DOHH2 (cell line): ENCODE measurements around the gene GYS1.

Experiments used
- H3F3A ChIP-seq: fragments of 200-600 bp; sonication (generic), shearing (Covaris generic); 2 replicates; pipeline ENCODE4 v1.6.0; 2016; ENCODE audit warnings: antibody characterized with exemption, mild to moderate bottlenecking; ENCODE audit not compliant: control insufficient read depth, insufficient read depth
- H3K27ac ChIP-seq: fragments of 200-600 bp; sonication (generic); 2 replicates; pipeline ENCODE4 v1.5.1; 2014; ENCODE audit warnings: low read depth, mild to moderate bottlenecking, low read length, moderate library complexity
- H3K27me3 ChIP-seq: fragments of 200-600 bp; sonication (generic); 2 replicates; pipeline ENCODE4 v1.6.1; 2014; ENCODE audit warnings: mild to moderate bottlenecking, low read length, mixed read lengths; ENCODE audit not compliant: control insufficient read depth
- H3K36me3 ChIP-seq: fragments of 200-600 bp; sonication (generic); 2 replicates; pipeline ENCODE4 v1.6.1; 2014; ENCODE audit warnings: mild to moderate bottlenecking, low read length, moderate library complexity, mixed read lengths; ENCODE audit not compliant: control insufficient read depth
- H3K4me1 ChIP-seq: fragments of 200-600 bp; sonication (generic); 2 replicates; pipeline ENCODE4 v1.6.1; 2014; ENCODE audit warnings: mild to moderate bottlenecking, low read length, mixed read lengths; ENCODE audit not compliant: control insufficient read depth
- H3K4me2 ChIP-seq: fragments of 200-600 bp; sonication (generic); 2 replicates; pipeline ENCODE4 v1.6.0; 2014; ENCODE audit warnings: mild to moderate bottlenecking, low read length, moderate library complexity
- H3K4me3 ChIP-seq: fragments of 200-600 bp; sonication (generic); 2 replicates; pipeline ENCODE4 v1.5.1; 2014; ENCODE audit warnings: mild to moderate bottlenecking, low read length, mixed read lengths
- H3K79me2 ChIP-seq: fragments of 200-600 bp; sonication (generic); 2 replicates; pipeline ENCODE4 v1.6.1; 2014; ENCODE audit warnings: mild to moderate bottlenecking, low read length, mixed read lengths; ENCODE audit not compliant: control insufficient read depth
- H3K9me2 ChIP-seq: fragments of 200-600 bp; sonication (generic); replicated peaks from 2 replicates; pipeline ENCODE4 v1.6.1; 2014; ENCODE audit warnings: mild to moderate bottlenecking, low read length, mixed read lengths; ENCODE audit not compliant: control insufficient read depth
- H3K9me3 ChIP-seq: fragments of 200-600 bp; sonication (generic); 2 replicates; pipeline ENCODE4 v1.6.1; 2014; ENCODE audit warnings: antibody characterized with exemption, low read length, mixed read lengths; ENCODE audit not compliant: control insufficient read depth, insufficient read depth
- H4K20me1 ChIP-seq: fragments of 200-600 bp; sonication (generic); 2 replicates; pipeline ENCODE4 v1.6.0; 2014; ENCODE audit warnings: low read depth, mild to moderate bottlenecking, antibody characterized with exemption, low read length, moderate library complexity; ENCODE audit not compliant: control insufficient read depth, insufficient read depth
- CTCF ChIP-seq: fragments of 200-600 bp; sonication (generic); IDR thresholded peaks from one replicate; pipeline ENCODE4 v1.5.1; 2014; ENCODE audit warnings: antibody characterized with exemption, mild to moderate bottlenecking, low read depth, low read length; ENCODE audit not compliant: poor library complexity, severe bottlenecking
- EZH2phosphoT487 ChIP-seq: fragments of 200-600 bp; sonication (generic); IDR thresholded peaks from 2 replicates; pipeline ENCODE4 v1.6.1; 2017; ENCODE audit warnings: borderline replicate concordance, mild to moderate bottlenecking, antibody characterized with exemption, low read length, moderate library complexity, mixed read lengths

Gene GYS1

DNA sequence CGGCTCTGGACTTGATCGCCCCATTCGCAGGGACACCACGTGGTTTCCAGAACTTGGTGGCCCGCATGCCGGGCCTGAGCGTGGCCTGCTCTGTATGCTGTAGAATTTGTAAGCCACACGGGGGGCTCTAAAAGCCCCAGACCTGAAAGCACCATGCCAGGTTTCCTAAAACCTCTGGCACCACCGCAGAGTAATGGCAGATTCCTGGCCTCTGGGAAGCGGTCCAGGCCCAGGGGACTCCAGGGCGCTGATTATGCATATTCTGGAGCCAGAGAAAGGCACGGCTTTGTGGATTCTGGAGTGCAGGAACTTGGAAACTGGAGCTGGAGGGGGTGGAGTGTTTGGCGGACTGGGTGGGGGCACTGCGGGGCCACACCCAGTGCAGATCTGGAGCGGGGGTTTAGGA lies 24.3 kb downstream of the GYS1 start:
- Histone ChIP-seq H3K27ac (no peak overlapping the region), H3F3A (peaks cover 13% of the 10 kb centered on the region), H3K9me3 (no peaks in the 10 kb centered on the region), H3K79me2 (peaks cover 23% of the 10 kb centered on the region), H4K20me1 (no peaks in the 10 kb centered on the region), H3K9me2 (no peaks in the 10 kb centered on the region), H3K4me3 (no peak overlapping the region), H3K27me3 (no peaks in the 10 kb centered on the region), H3K4me1 (peaks cover 55% of the 10 kb centered on the region), H3K36me3 (peaks cover 56% of the 10 kb centered on the region), H3K4me2 (no peak overlapping the region)
- TF ChIP-seq EZH2phosphoT487 (no peak), CTCF (no peak)

DNA sequence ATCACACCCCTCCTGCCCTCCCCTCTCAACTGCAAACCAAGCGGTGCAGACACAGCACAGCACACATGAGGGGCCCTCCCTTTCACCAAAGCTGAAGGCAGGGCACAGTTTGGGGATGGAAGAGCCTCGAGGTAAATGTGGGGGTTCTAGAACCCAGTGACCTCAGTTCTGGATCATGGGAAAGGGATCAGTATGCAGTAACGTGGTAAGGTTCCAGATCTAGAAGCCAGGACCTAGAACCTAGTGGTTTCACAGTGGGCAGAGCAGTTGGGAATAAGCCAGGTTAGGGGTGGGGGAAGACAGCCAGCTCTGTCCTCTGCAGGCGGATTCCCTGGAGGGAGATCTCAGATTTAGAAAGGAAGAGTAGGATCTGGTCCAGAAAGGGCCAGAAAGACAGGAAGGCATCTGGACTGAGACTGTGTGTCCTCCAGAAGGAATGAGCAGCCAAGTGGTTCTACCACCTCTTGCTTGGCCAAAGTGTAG lies 24.9 kb downstream of the GYS1 start:
- Histone ChIP-seq H3K79me2 (peaks cover 29% of the 10 kb centered on the region), H3K4me1 (peaks cover 61% of the 10 kb centered on the region), H3K9me3 (no peaks in the 10 kb centered on the region), H3F3A (peaks cover 13% of the 10 kb centered on the region), H4K20me1 (no peaks in the 10 kb centered on the region), H3K27ac (peak overlapping the region; percentile 68; the same call in 1 of the 2 replicates), H3K4me3 (no peak overlapping the region), H3K36me3 (peaks cover 54% of the 10 kb centered on the region), H3K27me3 (no peaks in the 10 kb centered on the region), H3K4me2 (peak overlapping the region; percentile 30), H3K9me2 (no peaks in the 10 kb centered on the region)
- TF ChIP-seq CTCF (no peak), EZH2phosphoT487 (no peak)

DNA sequence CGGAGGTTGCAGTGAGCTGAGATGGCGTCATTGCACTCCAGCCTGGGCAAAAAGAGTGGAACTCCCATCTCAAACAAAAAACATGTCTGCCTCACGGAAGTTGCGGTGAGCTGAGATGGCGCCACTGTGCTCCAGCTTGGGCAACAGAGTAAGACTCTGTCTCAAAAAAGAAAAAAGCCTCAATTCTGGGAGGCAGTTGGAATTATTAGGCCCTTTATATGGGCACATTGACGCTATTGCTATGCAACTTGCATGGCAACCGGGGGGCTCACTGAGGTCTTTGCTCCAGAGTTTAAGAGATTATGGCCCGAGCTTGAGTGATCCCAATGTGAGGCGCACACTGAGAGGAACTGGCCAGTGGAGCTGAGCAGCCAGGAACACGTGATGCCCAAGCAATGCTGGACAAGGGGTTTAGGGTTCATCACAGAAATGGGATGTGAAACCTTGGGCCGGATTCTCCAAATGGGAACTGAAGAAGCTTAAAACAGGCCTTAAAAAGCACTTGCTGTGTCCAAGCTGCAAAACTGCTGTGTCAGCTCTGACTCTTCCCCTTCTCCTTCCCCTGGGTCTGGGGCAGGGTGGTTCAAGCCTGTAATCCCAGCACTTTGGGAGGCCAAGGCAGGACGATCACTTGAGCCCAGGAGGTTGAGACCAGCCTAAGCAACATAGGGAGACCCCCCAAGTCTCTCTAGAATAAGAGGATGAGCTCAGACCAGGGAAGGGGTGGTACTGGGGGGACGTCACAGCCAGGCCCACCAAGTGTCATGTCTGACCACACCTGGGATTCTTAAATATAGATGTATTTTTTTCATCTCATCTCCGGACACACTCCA lies 25.5 kb downstream of the GYS1 start:
- Histone ChIP-seq H3K4me3 (no peak overlapping the region), H4K20me1 (no peaks in the 10 kb centered on the region), H3K36me3 (peaks cover 54% of the 10 kb centered on the region), H3F3A (peaks cover 13% of the 10 kb centered on the region), H3K4me2 (peak overlapping the region; percentile 30), H3K79me2 (peaks cover 30% of the 10 kb centered on the region), H3K27ac (peak overlapping the region; percentile 68), H3K9me2 (no peaks in the 10 kb centered on the region), H3K27me3 (no peaks in the 10 kb centered on the region), H3K4me1 (peaks cover 68% of the 10 kb centered on the region), H3K9me3 (no peaks in the 10 kb centered on the region)
- TF ChIP-seq CTCF (no peak), EZH2phosphoT487 (no peak)
